Activated B cell treated with CpG ODN at 0.5 μM for 24 hours (primary cell): ENCODE results near the gene USP17L17. TPM values are rescaled to one million over a fixed set of nuclear protein-coding genes. Genes with fewer than 3 reads are reported as not detected.
A peak's percentile ranks its signal among the peaks of the same experiment; 100 is the strongest.
"Not testable (repeated sequence)": the region's sequence is repeated elsewhere in the genome, so short reads cannot be mapped to it uniquely, and the experiment has no call there.

ENCODE experiments used
- ATAC-seq: fragments of 200-7000 bp; cut with Tn5 transposase; one replicate; pipeline ENCODE4 v1.10.0; 2021; ENCODE audit warnings: low read depth, mild to moderate bottlenecking, moderate library complexity
- CTCF ChIA-PET: fragments of 350-600 bp; sonication (Branson Sonifier 250); formaldehyde crosslinking; loops from one replicate; lab custom pipeline; 2021; ENCODE audit warnings: antibody characterized with exemption; lab: Charles Lee
- POLR2A ChIA-PET: fragments of 350-600 bp; sonication (Branson Sonifier 250); formaldehyde crosslinking; loops from one replicate; lab custom pipeline; 2021; ENCODE audit warnings: antibody characterized with exemption; lab: Charles Lee
- DNase-seq: peaks from one replicate; pipeline ENCODE4 v3.0.0; 2022
- H3K27ac Mint-ChIP-seq: one replicate; pipeline ENCODE4 v1.8.0; 2020; ENCODE audit warnings: mixed read lengths
- H3K27me3 Mint-ChIP-seq: one replicate; pipeline ENCODE4 v1.8.0; 2021; ENCODE audit warnings: mixed read lengths
- H3K36me3 Mint-ChIP-seq: one replicate; pipeline ENCODE4 v1.8.0; 2021; ENCODE audit warnings: low read depth, mixed read lengths
- H3K4me1 Mint-ChIP-seq: one replicate; pipeline ENCODE4 v1.8.0; 2021; ENCODE audit warnings: mixed read lengths
- H3K4me3 Mint-ChIP-seq: one replicate; pipeline ENCODE4 v1.8.0; 2020; ENCODE audit warnings: mild to moderate bottlenecking, mixed read lengths
- H3K9me3 Mint-ChIP-seq: one replicate; pipeline ENCODE4 v1.8.0; 2020; ENCODE audit warnings: mixed read lengths
- intact Hi-C: fragments of 100-400 bp; cut with micrococcal nuclease; formaldehyde crosslinking; loops from one replicate; pipeline ENCODE4 v1.15.1; 2024
- total RNA-seq: library from RNA; stranded (reverse); gene quantifications from 2 replicates; pipeline ENCODE4 v1.2.3, GENCODE V29; 2022

Gene USP17L17
- not detected in 2 replicates for total RNA-seq

DNA sequence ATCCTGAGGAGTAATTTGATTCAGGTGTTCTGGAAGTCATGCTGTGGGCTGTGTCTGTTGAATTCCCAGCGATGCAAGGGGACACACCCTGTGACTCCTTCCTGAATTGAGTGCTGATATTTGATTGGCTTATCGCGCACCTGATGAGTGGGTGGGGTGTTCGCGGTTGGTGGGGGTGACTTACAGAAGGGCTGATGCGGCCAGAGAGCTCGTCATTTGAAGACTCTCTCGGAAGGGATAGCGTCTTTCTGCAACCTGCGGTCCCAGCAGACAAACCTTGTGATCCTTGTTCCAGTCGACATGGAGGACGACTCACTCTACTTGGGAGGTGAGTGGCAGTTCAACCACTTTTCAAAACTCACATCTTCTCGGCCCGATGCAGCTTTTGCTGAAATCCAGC, at the start of gene USP17L17:
USP17L17 (plus strand) TSS at position 301 of the 400 bp plus-strand sequence; CDS start at position 301, 0 bp downstream.
- H3K27me3 Mint-ChIP-seq, H3K4me1 Mint-ChIP-seq, H3K27ac Mint-ChIP-seq, DNase-seq, H3K9me3 Mint-ChIP-seq, H3K4me3 Mint-ChIP-seq, intact Hi-C loops, ATAC-seq, POLR2A ChIA-PET, H3K36me3 Mint-ChIP-seq, CTCF ChIA-PET: not testable (repeated sequence)

GRCh38 chr4:9210357-9210756, 33.3 kb upstream of the USP17L17 start, which contains the start of gene USP17L10:
TSS of gene USP17L10 (plus strand) at chr4:9210657. CDS start at chr4:9210657, 0 bp downstream.
- H3K36me3 Mint-ChIP-seq, CTCF ChIA-PET, POLR2A ChIA-PET, H3K4me1 Mint-ChIP-seq, H3K27ac Mint-ChIP-seq, H3K9me3 Mint-ChIP-seq, H3K4me3 Mint-ChIP-seq, DNase-seq, intact Hi-C loops, ATAC-seq, H3K27me3 Mint-ChIP-seq: not testable (repeated sequence)

- H3K4me3 Mint-ChIP-seq, intact Hi-C loops, CTCF ChIA-PET, POLR2A ChIA-PET, H3K27me3 Mint-ChIP-seq, H3K27ac Mint-ChIP-seq, H3K36me3 Mint-ChIP-seq, DNase-seq, ATAC-seq, H3K9me3 Mint-ChIP-seq, H3K4me1 Mint-ChIP-seq: not testable (repeated sequence)
Measured at GRCh38 chr4:9214701-9215100, 29.0 kb upstream of the USP17L17 start.

GRCh38 chr4:9215105-9215504, 28.6 kb upstream of the USP17L17 start, which contains the start of gene USP17L11:
TSS of gene USP17L11 (plus strand) at chr4:9215405. CDS start at chr4:9215405, 0 bp downstream.
- CTCF ChIA-PET, H3K4me3 Mint-ChIP-seq, H3K9me3 Mint-ChIP-seq, intact Hi-C loops, H3K27me3 Mint-ChIP-seq, POLR2A ChIA-PET, H3K27ac Mint-ChIP-seq, DNase-seq, H3K4me1 Mint-ChIP-seq, ATAC-seq, H3K36me3 Mint-ChIP-seq: not testable (repeated sequence)

- H3K9me3 Mint-ChIP-seq, H3K4me3 Mint-ChIP-seq, DNase-seq, intact Hi-C loops, POLR2A ChIA-PET, H3K4me1 Mint-ChIP-seq, H3K27ac Mint-ChIP-seq, ATAC-seq, CTCF ChIA-PET, H3K27me3 Mint-ChIP-seq, H3K36me3 Mint-ChIP-seq: not testable (repeated sequence)
Measured at GRCh38 chr4:9219852-9220251, 23.8 kb upstream of the USP17L17 start, which contains the start of gene USP17L12. TSS of gene USP17L12 (plus strand) at chr4:9220152. CDS start at chr4:9220152, 0 bp downstream.

- H3K27me3 Mint-ChIP-seq, POLR2A ChIA-PET, CTCF ChIA-PET, H3K4me1 Mint-ChIP-seq, ATAC-seq, H3K9me3 Mint-ChIP-seq, DNase-seq, H3K36me3 Mint-ChIP-seq, intact Hi-C loops, H3K4me3 Mint-ChIP-seq, H3K27ac Mint-ChIP-seq: not testable (repeated sequence)
Measured at GRCh38 chr4:9224596-9224995, 19.1 kb upstream of the USP17L17 start, which contains the start of gene USP17L13. TSS of gene USP17L13 (plus strand) at chr4:9224896. CDS start at chr4:9224896, 0 bp downstream.

DNA sequence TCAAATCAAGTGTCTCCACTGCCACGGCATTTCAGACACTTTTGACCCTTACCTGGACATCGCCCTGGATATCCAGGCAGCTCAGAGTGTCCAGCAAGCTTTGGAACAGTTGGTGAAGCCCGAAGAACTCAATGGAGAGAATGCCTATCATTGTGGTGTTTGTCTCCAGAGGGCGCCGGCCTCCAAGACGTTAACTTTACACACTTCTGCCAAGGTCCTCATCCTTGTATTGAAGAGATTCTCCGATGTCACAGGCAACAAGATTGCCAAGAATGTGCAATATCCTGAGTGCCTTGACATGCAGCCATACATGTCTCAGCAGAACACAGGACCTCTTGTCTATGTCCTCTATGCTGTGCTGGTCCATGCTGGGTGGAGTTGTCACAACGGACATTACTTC, 13.4 kb upstream of the USP17L17 start:
- ATAC-seq, H3K9me3 Mint-ChIP-seq, CTCF ChIA-PET, H3K4me3 Mint-ChIP-seq, H3K27ac Mint-ChIP-seq, H3K4me1 Mint-ChIP-seq, POLR2A ChIA-PET, intact Hi-C loops, DNase-seq, H3K27me3 Mint-ChIP-seq, H3K36me3 Mint-ChIP-seq: not testable (repeated sequence)

DNA sequence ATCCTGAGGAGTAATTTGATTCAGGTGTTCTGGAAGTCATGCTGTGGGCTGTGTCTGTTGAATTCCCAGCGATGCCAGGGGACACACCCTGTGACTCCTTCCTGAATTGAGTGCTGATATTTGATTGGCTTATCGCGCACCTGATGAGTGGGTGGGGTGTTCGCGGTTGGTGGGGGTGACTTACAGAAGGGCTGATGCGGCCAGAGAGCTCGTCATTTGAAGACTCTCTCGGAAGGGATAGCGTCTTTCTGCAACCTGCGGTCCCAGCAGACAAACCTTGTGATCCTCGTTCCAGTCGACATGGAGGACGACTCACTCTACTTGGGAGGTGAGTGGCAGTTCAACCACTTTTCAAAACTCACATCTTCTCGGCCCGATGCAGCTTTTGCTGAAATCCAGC, 9.6 kb upstream of the USP17L17 start, which contains the start of gene USP17L15:
USP17L15 (plus strand) TSS at position 301 of the 400 bp plus-strand sequence; CDS start at position 301, 0 bp downstream.
- H3K27me3 Mint-ChIP-seq, H3K9me3 Mint-ChIP-seq, H3K4me1 Mint-ChIP-seq, H3K36me3 Mint-ChIP-seq, H3K4me3 Mint-ChIP-seq, ATAC-seq, DNase-seq, POLR2A ChIA-PET, CTCF ChIA-PET, H3K27ac Mint-ChIP-seq, intact Hi-C loops: not testable (repeated sequence)

DNA sequence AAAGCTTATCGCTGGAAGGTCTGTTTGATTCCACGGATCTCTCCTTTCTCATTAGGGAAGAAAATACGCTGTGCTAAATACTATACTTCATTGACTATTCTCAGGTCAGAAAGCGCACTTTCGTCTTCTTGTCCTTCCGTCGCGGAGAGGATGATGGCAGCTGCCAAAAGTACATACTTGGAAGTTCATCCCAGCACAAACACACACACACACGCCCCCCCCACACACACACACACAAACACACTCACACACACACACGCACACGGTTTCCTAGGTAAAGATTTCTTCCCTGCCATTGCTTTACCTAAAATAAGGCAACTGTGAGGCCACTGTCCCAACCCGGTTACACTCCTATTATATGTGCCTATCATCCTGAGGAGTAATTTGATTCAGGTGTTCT, 5.2 kb upstream of the USP17L17 start:
- POLR2A ChIA-PET, H3K27ac Mint-ChIP-seq, H3K27me3 Mint-ChIP-seq, H3K4me1 Mint-ChIP-seq, H3K9me3 Mint-ChIP-seq, H3K36me3 Mint-ChIP-seq, H3K4me3 Mint-ChIP-seq, CTCF ChIA-PET, ATAC-seq, DNase-seq, intact Hi-C loops: not testable (repeated sequence)

DNA sequence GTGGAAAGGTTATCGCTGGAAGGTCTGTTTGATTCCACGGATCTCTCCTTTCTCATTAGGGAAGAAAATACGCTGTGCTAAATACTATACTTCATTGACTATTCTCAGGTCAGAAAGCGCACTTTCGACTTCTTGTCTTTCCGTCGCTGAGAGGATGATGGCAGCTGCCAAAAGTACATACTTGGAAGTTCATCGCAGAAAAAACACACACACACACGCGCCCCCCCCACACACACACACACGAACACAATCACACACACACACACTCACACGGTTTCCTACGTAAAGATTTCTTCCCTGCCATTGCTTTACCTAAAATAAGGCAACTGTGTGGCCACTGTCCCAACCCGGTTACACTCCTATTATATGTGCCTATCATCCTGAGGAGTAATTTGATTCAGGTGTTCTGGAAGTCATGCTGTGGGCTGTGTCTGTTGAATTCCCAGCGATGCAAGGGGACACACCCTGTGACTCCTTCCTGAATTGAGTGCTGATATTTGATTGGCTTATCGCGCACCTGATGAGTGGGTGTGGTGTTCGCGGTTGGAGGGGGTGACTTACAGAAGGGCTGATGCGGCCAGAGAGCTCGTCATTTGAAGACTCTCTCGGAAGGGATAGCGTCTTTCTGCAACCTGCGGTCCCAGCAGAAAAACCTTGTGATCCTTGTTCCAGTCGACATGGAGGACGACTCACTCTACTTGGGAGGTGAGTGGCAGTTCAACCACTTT, 4.4 kb downstream of the USP17L17 start, which contains the start of gene USP17L18:
USP17L18 (plus strand) TSS at position 678 of the 728 bp plus-strand sequence; CDS start at position 678, 0 bp downstream.
- DNase-seq = peak; percentile 14
- CTCF ChIA-PET, H3K27me3 Mint-ChIP-seq, H3K4me1 Mint-ChIP-seq, ATAC-seq, H3K36me3 Mint-ChIP-seq, H3K4me3 Mint-ChIP-seq, POLR2A ChIA-PET, H3K27ac Mint-ChIP-seq, intact Hi-C loops, H3K9me3 Mint-ChIP-seq: not testable (repeated sequence)

- POLR2A ChIA-PET, H3K27me3 Mint-ChIP-seq, DNase-seq, H3K4me1 Mint-ChIP-seq, H3K27ac Mint-ChIP-seq, H3K9me3 Mint-ChIP-seq, H3K4me3 Mint-ChIP-seq, CTCF ChIA-PET, ATAC-seq, intact Hi-C loops, H3K36me3 Mint-ChIP-seq: not testable (repeated sequence)
Measured at GRCh38 chr4:9253078-9253477, 9.4 kb downstream of the USP17L17 start, which contains the start of gene USP17L19. TSS of gene USP17L19 (plus strand) at chr4:9253378. CDS start at chr4:9253378, 0 bp downstream.

GRCh38 chr4:9257824-9258223, 14.1 kb downstream of the USP17L17 start, which contains the start of gene USP17L20:
TSS of gene USP17L20 (plus strand) at chr4:9258124. CDS start at chr4:9258124, 0 bp downstream.
- H3K4me3 Mint-ChIP-seq, H3K27ac Mint-ChIP-seq, POLR2A ChIA-PET, H3K9me3 Mint-ChIP-seq, H3K4me1 Mint-ChIP-seq, DNase-seq, CTCF ChIA-PET, H3K36me3 Mint-ChIP-seq, ATAC-seq, H3K27me3 Mint-ChIP-seq, intact Hi-C loops: not testable (repeated sequence)
